GM18868 (cell line): ENCODE results near the gene CPED1.
"Not testable (repeated sequence)": the region's sequence is repeated elsewhere in the genome, so short reads cannot be mapped to it uniquely, and the experiment has no call there.

ENCODE experiments used
- ATAC-seq: cut with Tn5 transposase; IDR thresholded peaks from one replicate; pipeline ENCODE4 v1.9.1; 2021; ENCODE audit warnings: mild to moderate bottlenecking, moderate library complexity; ENCODE audit not compliant: unreplicated experiment

The CPED1 gene

DNA sequence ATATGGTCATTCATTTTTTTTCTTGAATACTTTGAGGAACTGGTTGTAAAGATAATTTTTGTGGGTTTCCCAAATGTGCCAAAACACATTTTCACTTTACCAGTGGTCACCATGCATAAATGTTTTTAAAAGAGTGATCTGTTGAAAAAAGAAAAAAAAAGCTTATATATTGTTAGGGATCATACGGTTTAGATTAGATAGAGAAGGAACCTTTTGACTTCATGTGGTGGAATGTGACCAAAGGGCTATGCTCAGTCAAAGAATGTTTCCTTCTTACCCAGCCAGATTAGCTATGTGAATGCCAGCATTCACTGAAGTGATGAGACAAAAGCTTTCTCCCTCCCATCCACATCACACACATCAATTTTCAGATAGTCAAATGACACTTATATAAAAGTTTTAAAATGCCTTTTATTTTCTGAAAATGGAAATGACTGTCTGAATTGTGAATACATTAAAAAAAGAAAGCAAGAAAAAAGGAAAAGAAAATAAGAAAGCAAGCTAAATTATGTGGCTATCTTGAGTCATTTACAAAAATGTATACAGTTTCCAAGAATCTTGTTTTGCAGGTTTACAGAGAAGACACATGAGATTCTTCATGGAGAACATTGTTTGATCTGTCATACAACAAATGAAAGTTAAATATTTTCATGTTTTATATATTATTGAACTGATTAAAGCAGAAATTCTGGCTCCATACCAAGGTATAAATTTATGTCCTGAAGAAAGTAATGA, 8.6 kb upstream of the CPED1 start:
- ATAC-seq: no peak

GRCh38 chr7:120981117-120981516, 7.4 kb upstream of the CPED1 start:
- no peak for ATAC-seq

- peak; percentile 41 for ATAC-seq
Measured at GRCh38 chr7:120981888-120982615, 6.5 kb upstream of the CPED1 start.

DNA sequence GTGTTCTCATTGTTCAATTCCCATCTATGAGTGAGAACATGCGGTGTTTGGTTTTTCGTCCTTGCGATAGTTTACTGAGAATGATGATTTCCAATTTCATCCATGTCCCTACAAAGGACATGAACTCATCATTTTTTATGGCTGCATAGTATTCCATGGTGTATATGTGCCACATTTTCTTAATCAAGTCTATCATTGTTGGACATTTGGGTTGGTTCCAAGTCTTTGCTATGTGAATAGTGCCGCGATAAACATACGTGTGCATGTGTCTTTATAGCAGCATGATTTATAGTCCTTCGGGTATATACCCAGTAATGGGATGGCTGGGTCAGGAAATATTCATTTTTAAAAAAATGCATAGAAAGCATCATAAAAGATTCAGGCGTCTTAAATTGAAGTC, 4.9 kb upstream of the CPED1 start:
- not testable (repeated sequence) for ATAC-seq

DNA sequence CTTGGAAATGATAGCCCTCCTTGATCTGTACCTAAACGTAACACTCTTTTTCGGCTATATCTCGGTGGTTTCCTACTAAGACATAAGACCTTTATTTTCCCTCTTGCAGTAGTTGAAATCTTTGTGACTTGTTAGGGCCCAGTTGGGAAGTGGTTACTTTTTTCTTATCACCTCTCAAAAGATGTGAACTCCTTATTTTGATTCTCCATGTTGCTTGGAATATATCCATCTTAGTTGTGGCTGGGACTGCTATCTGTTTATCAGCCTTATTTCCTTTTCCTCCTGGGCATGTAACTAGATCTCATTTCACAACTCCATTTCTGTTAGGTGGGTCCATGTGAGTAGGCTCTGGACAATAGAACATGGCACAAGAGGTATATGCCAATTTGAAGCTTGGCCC, 4.1 kb upstream of the CPED1 start:
- no peak for ATAC-seq

DNA sequence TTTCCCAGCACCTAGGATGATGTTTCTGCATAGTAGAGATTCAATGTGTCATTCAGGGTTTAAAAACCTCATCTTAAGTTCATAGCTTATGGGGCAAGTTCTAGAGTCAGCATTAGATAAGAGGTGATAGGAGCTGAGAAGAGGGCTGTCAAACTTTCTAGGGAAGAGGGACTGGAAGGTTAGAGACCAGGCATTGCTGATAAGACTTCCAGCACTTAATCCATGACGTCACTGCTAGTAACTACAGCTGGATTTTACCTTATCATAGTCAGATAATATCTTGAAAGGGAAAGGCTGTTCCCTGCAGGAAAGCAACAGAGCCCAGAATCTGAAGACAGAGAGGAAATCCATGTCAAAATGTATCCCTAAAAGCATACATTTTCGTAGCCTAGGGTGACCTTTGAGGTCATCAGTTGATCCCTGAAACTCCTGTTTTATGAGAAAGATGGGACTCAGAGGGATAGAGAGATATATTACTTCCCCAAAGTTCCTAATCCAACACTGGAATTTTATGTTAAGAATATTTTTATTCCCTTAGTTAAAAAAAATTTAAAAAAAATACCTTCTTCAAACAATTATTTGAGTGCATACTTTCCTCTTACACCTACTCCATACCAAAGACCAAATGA, 3.3 kb upstream of the CPED1 start:
- ATAC-seq: no peak

- ATAC-seq: no peak
Measured at GRCh38 chr7:120985839-120986238, 2.7 kb upstream of the CPED1 start.

- no peak for ATAC-seq
Measured at GRCh38 chr7:120986650-120987049, 1.9 kb upstream of the CPED1 start.

GRCh38 chr7:120987280-120987679, 1.2 kb upstream of the CPED1 start:
- no peak for ATAC-seq

GRCh38 chr7:120987683-120988590, 574 bp upstream of the CPED1 start:
- peak; percentile 94 for ATAC-seq

GRCh38 chr7:120989257-120990220, 1.0 kb downstream of the CPED1 start:
- no peak for ATAC-seq

DNA sequence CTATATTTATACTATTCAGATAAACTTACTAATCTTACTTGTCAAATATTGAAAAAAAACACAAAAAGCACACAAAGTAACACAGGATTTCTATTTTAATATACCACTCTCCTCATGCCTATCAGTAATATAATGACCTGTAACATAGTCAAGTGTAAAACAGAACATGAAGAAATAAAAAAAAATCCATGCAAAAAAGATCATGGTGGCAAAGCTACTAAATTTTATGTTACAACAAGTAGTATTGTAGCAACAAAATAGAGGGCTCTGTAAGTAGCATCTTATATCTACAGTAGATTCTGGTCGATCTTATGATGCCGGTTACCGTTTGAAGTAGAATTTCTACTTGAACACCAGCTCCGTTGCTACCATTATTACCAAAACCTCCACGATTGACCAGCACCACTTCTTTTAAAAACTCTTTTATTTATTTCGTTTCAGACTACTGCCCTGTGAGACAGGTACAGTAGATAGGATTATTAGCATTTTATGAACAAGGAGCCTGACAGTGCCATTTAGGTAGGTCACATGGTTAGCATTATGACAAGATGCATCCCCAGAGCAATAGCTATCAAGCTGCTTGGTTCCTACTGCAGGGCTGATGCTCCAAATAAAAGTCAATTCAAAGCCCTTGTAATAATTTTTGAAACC, 2.1 kb downstream of the CPED1 start:
- no peak for ATAC-seq

GRCh38 chr7:120991161-120991560, 2.6 kb downstream of the CPED1 start:
- no peak for ATAC-seq

GRCh38 chr7:120991581-120991980, 3.1 kb downstream of the CPED1 start:
- no peak for ATAC-seq

DNA sequence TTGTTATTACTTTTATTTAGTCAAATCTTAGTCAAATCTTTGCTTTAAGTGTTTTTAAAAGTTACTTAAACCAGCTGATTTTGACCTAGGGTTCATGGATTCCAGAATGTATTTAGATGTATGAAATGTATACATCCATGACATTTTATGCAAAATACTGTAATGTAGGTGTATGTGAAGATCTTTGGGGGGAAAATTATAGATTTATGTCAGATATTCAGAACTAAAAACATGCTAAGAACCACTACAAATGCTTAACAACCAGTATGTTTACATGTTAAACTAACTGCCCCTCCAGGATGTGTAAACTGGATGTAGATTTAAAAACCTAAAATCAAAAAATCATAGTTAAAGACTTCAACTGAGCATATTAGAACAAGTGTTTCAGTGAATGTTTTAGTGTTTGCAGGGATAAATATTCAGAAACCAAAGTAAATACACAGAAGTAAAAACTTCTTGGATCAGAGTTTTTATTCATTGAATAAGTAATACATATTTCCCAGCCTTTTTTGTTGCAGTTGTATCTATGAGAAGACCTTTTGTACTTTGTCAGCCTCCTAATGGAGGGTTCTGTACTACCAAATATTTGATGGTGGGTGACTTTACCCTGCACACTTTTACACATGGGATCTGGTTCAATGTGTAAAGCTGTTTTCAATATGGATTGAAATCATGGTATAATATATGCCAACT, 3.9 kb downstream of the CPED1 start:
- ATAC-seq: no peak

GRCh38 chr7:120992965-120993494, 4.5 kb downstream of the CPED1 start:
- no peak for ATAC-seq

- ATAC-seq: no peak
Measured at GRCh38 chr7:120993553-120994191, 5.2 kb downstream of the CPED1 start.
